OCI-LY3 (cell line): Measurements from ENCODE around the gene MIA3.

ENCODE experiments used
- CTCF ChIP-seq: fragments of 200-600, 300-600 bp; sonication (generic); IDR thresholded peaks from 2 replicates; pipeline ENCODE4 v1.5.1; 2014; ENCODE audit warnings: antibody characterized with exemption, low read length, low read depth
- EZH2phosphoT487 ChIP-seq: fragments of 200-600 bp; shearing (Covaris generic); IDR thresholded peaks from 2 replicates; pipeline ENCODE4 v1.6.1; 2018; ENCODE audit warnings: antibody characterized with exemption, mixed run types, low read depth

- TF ChIP-seq CTCF (no peak), EZH2phosphoT487 (no peak)
Measured at GRCh38 chr1:222594789-222595188, 23.1 kb upstream of the MIA3 start.
